ENCODE results near the gene LMBRD1. TPM values are rescaled to one million over a fixed set of nuclear protein-coding genes. Genes with fewer than 3 reads are reported as not detected.

The LMBRD1 gene
- total RNA-seq, 4 donors from 2014 or later = 52.9 to 116 (median 80.0) TPM

DNA sequence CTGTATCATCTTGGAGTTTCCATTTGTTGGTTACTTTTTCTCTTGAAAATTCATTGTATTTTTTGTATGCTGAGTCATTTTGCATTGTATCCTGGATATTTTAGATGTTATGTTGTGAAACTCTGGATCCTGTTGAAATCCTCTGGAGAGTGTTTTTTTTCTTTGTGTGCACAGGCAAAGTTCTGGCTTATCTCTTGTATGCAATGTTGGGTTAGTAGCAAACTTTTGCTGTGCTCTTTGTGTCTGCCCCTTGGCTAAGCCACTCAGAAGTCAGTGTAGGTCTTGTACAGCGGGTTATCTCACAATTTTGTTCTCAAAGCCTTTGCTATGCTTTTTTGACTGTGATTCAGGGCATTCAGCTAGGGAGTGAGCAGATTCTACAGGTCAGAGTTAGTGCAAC, 29.1 kb upstream of the LMBRD1 start:
- TF ChIP-seq, protein P1, sequence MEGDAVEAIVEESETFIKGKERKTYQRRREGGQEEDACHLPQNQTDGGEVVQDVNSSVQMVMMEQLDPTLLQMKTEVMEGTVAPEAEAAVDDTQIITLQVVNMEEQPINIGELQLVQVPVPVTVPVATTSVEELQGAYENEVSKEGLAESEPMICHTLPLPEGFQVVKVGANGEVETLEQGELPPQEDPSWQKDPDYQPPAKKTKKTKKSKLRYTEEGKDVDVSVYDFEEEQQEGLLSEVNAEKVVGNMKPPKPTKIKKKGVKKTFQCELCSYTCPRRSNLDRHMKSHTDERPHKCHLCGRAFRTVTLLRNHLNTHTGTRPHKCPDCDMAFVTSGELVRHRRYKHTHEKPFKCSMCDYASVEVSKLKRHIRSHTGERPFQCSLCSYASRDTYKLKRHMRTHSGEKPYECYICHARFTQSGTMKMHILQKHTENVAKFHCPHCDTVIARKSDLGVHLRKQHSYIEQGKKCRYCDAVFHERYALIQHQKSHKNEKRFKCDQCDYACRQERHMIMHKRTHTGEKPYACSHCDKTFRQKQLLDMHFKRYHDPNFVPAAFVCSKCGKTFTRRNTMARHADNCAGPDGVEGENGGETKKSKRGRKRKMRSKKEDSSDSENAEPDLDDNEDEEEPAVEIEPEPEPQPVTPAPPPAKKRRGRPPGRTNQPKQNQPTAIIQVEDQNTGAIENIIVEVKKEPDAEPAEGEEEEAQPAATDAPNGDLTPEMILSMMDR (IDR thresholded peaks at IDR 0.05; ENCODE audit: low read depth) = no peak

DNA sequence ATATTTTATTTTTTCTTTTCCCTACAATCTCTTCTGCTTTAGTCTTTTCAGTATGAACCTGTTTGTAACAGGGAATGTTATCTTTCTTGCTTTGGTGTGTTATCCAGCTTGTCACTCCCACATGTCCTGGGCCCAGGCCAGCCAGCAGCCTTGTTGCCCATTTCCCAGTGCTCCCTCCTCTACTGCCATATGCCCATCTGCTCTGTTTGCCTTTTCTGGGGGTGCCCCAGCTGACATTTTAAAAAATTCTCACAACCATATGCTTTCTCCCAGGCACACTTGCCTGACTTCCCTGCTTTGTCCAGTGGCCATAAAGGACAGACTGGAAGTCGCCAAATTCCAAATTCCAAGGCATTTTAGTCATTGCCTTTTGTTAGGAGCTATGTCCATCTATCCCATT, 23.6 kb upstream of the LMBRD1 start:
- TF ChIP-seq, protein P1 (IDR thresholded peaks at IDR 0.05; ENCODE audit: low read depth) = no peak

DNA sequence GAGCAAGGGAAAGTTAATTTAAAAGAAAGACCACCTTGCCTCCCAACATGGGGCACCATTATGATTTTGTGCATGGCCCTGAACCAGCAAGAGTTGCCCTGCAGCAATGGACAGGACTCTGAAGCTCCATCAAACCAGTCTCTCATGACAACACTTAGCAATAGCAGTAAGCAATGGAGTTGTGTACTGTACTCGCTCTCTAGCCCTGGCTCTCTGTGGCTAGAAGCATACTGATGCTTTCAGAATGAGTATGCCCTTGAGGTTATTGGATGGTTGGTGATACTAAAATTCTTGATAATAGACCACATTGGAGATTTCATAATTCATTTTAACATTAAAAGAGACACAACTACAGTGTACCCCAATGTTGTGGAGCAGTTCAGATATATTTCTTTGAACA, 23.2 kb upstream of the LMBRD1 start:
- TF ChIP-seq, protein P1 (IDR thresholded peaks at IDR 0.05; ENCODE audit: low read depth) = no peak

DNA sequence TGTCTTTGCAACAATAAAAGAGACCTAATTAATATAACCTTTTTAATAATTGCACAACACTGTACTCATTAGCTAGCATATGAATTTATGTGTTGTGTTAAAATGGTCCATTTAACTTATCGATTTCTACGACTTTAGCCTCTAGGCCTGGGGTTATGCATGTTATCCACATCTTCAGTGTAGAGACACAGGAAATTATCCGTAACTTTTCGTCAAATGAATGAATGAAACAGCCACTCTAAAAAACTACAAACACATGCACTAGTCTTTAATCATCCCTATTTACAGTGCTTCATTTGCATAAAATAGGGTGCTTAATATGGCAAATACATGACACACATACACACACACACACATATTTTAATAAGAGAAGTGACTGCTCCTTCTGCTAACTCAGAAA, 22.3 kb upstream of the LMBRD1 start:
- TF ChIP-seq, protein P1 (IDR thresholded peaks at IDR 0.05; ENCODE audit: low read depth) = no peak

DNA sequence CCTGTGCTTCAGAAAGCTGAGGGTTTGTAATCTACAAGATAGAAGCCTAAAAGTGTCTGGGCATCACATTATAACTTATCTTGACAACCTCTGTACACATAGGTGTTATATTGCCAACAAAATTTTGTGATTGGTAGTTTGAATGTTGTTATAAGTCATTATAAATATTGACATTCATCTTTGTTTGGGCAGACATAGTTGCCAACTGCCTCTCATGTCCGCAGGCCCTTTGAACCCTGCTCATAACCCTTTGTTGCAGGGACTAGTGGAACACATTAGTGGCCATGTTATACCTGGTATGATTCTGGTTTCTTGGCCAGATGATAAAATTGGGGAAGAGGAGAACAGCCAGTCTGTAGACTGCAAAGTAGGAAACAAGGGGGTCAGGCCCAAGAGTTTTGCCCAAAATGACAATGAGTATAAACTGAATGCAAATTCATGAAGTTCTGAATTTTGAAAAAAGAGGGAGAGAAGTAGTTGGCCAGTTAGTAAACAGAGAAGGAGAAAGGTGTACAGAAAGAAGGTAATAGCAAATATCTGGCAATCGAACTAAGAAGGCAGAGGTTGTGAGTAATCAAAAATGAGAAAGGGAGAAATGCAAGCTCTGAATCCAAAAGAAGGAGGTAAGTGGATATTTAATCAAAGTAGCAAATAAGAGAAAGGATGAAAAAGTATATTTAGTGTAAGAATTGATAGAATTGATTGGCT, 21.6 kb upstream of the LMBRD1 start:
- TF ChIP-seq, protein P1 (IDR thresholded peaks at IDR 0.05; ENCODE audit: low read depth) = no peak

DNA sequence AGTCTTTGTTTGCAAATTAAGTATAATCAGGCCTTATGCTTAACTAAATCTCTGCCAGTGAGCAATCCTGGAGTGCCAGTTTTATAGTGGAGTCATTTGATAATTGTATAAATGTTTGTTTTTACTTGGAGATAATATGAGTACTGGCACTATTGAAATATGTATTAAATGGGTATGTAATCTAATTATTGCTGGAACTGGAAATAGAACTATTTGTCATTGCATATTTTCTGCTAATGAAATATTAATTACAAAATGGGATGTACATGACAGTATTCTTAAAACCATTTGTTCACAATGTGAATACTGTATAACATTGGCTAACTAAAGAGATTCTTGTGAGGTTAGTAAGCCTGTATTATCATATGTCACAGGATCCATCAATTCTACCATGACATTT, 20.5 kb upstream of the LMBRD1 start:
- TF ChIP-seq, protein P1 (IDR thresholded peaks at IDR 0.05; ENCODE audit: low read depth) = no peak

DNA sequence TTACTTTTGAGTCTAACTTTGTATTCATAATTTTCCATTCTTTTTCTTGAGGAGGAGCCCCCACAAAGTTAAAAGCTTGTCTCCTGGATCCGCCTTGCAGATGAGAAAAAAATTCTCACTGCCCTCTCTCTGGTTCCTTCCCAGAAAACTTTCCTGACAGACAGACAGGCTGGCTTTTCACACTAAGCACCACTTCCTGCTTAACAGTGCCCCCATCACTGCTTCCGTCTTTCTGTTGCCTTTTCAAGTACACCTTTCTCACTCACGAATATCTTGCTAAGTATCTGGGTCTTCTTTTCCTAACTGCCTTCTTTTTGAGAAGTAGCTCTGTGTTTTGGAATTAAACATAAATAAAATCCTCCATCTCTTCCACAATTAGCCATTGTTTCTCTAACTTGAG, 19.8 kb upstream of the LMBRD1 start:
- TF ChIP-seq, protein P1 (IDR thresholded peaks at IDR 0.05; ENCODE audit: low read depth) = no peak

Measured in subcutaneous adipose tissue (tissue), 4 donors.